Measurements from ENCODE around the gene CCM2. TPM values are rescaled to one million over a fixed set of nuclear protein-coding genes. Genes with fewer than 3 reads are reported as not detected.

Gene CCM2
- total RNA-seq, 1 donor from 2014 or later, result 89.0 TPM

DNA sequence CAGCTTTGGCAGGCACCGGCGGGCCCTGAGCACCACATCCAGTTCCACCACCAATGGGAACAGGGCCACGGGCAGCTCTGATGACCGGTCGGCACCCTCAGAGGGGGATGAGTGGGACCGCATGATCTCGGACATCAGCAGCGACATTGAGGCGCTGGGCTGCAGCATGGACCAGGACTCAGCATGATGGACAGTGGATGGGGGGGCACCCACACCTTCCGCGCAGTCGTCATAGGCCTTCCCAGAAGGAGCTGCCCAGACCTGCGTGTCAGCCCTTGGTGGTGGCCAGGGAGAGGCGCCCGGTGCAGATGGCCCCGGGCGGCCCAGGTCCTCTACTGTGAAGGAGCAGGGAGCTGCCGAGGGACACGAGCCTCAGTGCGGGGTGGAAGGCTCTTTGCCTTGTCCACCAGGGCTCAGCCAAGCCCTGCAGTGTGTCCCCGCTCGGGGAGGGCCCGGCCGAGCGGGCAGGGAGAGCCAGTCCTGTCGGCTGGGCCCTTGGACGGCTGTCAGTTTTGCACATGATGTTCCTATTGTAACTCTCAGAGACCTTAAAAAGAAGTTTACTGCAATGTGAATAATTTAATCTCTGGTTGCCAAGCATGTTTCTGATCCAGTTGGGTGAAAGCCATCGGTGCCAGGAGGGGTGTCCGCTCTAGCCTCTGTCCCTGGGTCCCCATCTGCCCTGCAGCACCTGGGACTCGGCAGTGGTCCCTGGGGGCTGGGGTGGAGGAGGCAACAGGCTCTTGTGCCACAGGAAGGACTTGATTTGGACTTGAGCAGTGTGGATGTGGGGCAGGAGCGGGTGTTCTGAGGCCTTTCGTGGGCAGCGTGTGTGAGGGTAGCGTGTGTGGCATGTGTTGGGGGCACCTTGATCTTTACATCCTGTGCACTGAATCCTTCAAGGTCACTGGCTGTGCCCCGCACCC lies 76.1 kb downstream of the CCM2 start:
- H3K9me3 Mint-ChIP-seq, result no peaks in the 10 kb centered on the region
- CTCF ChIA-PET, result no interaction called here
- intact Hi-C loops (cut with micrococcal nuclease), result no loop called here

DNA sequence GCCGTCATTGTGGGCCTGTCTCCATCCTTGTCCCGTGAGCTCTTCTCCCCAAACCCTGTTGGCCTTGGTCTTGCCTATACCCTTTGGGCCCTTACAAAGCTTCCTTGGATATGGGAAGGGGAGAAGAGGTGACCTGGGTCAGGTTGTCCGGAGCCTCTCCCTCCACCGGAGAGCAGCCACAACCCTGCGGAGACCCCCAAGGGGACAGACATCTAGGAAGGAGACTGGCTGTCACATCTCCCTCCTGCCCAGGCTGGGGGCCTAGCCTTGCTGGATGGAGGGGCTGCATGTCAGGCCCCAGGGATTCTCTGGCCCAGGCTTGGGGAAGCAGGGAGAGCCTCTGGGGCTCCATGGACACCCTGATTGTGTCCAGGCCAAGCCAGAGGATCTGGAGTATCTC lies 76.9 kb downstream of the CCM2 start:
- CTCF ChIA-PET, result no interaction called here

More for the DNA sequence above, 76.1 kb downstream of the CCM2 start:
- Mint-ChIP-seq H3K4me3 (no peak overlapping the region), H3K27me3 (no peaks in the 10 kb centered on the region), H3K27ac (no peak overlapping the region), H3K36me3 (ENCODE audit: low read depth) (peaks cover 63% of the 10 kb centered on the region), H3K4me1 (no peaks in the 10 kb centered on the region)
- DNase-seq (no peak), ATAC-seq (ENCODE audit: low read depth) (no peak)
- TF ChIP-seq, protein P1, sequence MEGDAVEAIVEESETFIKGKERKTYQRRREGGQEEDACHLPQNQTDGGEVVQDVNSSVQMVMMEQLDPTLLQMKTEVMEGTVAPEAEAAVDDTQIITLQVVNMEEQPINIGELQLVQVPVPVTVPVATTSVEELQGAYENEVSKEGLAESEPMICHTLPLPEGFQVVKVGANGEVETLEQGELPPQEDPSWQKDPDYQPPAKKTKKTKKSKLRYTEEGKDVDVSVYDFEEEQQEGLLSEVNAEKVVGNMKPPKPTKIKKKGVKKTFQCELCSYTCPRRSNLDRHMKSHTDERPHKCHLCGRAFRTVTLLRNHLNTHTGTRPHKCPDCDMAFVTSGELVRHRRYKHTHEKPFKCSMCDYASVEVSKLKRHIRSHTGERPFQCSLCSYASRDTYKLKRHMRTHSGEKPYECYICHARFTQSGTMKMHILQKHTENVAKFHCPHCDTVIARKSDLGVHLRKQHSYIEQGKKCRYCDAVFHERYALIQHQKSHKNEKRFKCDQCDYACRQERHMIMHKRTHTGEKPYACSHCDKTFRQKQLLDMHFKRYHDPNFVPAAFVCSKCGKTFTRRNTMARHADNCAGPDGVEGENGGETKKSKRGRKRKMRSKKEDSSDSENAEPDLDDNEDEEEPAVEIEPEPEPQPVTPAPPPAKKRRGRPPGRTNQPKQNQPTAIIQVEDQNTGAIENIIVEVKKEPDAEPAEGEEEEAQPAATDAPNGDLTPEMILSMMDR (IDR thresholded peaks at IDR 0.05), result no peak
- POLR2A ChIA-PET, result no interaction called here

DNA sequence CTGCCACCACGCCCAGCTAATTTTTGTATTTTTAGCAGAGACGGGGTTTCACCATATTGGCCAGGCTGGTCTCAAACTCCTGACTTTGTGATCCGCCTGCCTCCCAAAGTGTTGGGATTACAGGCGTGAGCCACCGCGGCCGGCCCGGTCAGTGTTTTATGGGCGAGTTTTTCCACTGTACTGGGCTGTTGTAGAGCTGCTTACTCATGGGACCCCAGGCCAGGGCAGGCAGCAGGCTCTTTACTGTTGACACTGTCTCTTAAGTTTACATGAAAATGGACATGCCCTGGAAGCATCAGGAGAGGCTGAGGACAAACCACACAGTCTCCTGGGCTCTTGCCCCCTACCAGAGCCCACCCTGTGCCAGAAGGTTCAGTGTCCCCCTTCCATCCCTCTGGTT lies 77.6 kb downstream of the CCM2 start:
- CTCF ChIA-PET, result no interaction called here

More for the DNA sequence above, 76.9 kb downstream of the CCM2 start:
- Mint-ChIP-seq H3K27ac (no peak overlapping the region), H3K27me3 (no peaks in the 10 kb centered on the region), H3K9me3 (no peaks in the 10 kb centered on the region), H3K4me1 (no peaks in the 10 kb centered on the region), H3K4me3 (no peak overlapping the region), H3K36me3 (ENCODE audit: low read depth) (peaks cover 55% of the 10 kb centered on the region)
- no peak for ATAC-seq (ENCODE audit: low read depth)
- intact Hi-C loops (cut with micrococcal nuclease), result no loop called here
- DNase-seq, result no peak
- POLR2A ChIA-PET, result no interaction called here
- TF ChIP-seq, protein P1 (IDR thresholded peaks at IDR 0.05), result no peak

DNA sequence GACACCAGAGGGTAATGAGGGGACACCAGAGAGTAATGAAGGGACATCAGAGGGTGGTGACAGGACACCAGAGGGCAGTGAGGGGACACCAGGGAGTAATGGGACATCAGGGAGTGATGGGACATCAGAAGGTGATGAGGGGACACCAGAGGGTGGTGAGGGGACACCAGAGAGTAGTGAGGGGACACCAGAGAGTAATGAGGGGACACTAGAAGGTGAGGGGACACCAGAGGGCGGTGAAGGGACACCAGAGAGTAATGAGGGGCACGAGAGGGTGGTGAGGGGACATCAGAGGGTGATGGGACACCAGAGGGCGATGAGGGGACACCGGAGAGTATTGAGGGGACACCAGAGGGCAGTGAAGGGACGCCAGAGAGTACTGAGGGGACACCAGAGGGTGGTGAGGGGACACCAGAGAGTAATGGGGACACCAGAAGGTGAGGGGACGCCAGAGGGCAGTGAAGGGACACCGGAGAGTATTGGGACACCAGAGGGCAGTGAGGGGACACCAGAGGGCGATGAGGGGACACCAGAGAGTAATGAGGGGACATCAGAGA lies 78.2 kb downstream of the CCM2 start:
- ChIA-PET CTCF (no interaction called here), POLR2A (no interaction called here)
- Mint-ChIP-seq H3K9me3 (no peaks in the 10 kb centered on the region), H3K27ac (no peak overlapping the region), H3K4me3 (no peak overlapping the region), H3K36me3 (ENCODE audit: low read depth) (peaks cover 43% of the 10 kb centered on the region), H3K4me1 (no peaks in the 10 kb centered on the region), H3K27me3 (no peaks in the 10 kb centered on the region)
- DNase-seq (no peak), ATAC-seq (ENCODE audit: low read depth) (no peak)
- intact Hi-C loops (cut with micrococcal nuclease), result loop anchor here (1.0 kb wide), 1 partner anchor 58 kb away; no protein-coding TSS in a partner anchor
- TF ChIP-seq, protein P1 (IDR thresholded peaks at IDR 0.05), result no peak

More for the DNA sequence above, 77.6 kb downstream of the CCM2 start:
- no peak overlapping the region for H3K4me3 Mint-ChIP-seq
- intact Hi-C loops (cut with micrococcal nuclease), result no loop called here
- no peak overlapping the region for H3K27ac Mint-ChIP-seq
- no peak for DNase-seq
- POLR2A ChIA-PET, result no interaction called here
- TF ChIP-seq, protein P1 (IDR thresholded peaks at IDR 0.05), result no peak
- peaks cover 49% of the 10 kb centered on the region for H3K36me3 Mint-ChIP-seq (ENCODE audit: low read depth)
- no peaks in the 10 kb centered on the region for H3K27me3 Mint-ChIP-seq
- ATAC-seq (ENCODE audit: low read depth), result no peak
- no peaks in the 10 kb centered on the region for H3K9me3 Mint-ChIP-seq
- H3K4me1 Mint-ChIP-seq, result no peaks in the 10 kb centered on the region

DNA sequence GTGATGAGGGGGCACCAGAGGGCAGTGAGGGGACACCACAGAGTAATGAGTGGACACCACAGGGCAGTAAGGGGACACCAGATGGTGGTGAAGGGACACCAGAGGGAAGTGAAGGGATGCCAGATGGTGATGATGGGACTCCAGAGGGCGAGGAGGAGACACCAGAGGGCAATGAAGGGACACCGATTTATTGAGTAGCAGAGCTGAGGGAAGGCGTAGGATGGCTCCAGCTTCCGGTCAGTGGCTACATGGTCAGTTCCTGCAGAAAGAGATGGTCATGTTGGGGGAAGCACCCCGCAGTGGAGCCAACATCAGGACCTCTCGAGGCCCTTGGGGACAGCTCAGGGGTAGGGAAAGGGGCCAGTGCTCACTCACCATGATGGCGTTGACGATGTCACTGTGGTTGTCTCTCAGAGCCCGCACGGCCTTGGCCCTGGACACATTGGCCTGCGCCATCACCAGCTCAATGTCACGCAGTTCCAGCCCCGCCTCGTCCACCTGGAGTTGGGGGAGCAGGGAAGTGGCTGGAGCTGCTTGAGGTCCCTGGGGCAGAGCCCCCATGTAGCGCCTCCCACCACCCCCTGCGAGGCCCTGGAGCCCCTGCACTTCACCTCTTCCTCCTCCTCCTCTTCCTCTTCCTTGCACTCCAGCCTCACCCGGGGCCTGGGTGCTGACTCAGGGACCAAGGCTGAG lies 80.4 kb downstream of the CCM2 start:
- ATAC-seq (ENCODE audit: low read depth) (peak; percentile 34), DNase-seq (no peak)
- Mint-ChIP-seq H3K27ac (peak overlapping the region; percentile 42), H3K27me3 (no peaks in the 10 kb centered on the region), H3K9me3 (no peaks in the 10 kb centered on the region), H3K36me3 (ENCODE audit: low read depth) (peaks cover 21% of the 10 kb centered on the region), H3K4me3 (no peak overlapping the region), H3K4me1 (no peaks in the 10 kb centered on the region)
- intact Hi-C loops (cut with micrococcal nuclease), result no loop called here
- TF ChIP-seq, protein P1 (IDR thresholded peaks at IDR 0.05), result no peak
- CTCF ChIA-PET, result no interaction called here
- POLR2A ChIA-PET, result interaction anchor here (0.5 to 0.8 kb wide), 2 partner anchors 18 to 31 kb away, joined by 3 to 5 read pairs; partner anchors contain the start of gene TBRG4

Data from activated B cell treated with CpG ODN at 0.5 μM for 24 hours (primary cell).